GM12864 (cell line): ENCODE results near the gene SCO1.

Source experiments
- DNase-seq: peaks from one replicate; pipeline ENCODE4 v3.0.0-alpha.2; 2011; ENCODE audit warnings: low read depth
- H3K4me3 ChIP-seq: 2 replicates; pipeline ENCODE4 v1.5.1; 2011; ENCODE audit warnings: mild to moderate bottlenecking, low read depth, low read length, control low read depth
- CTCF ChIP-seq: IDR thresholded peaks from 2 replicates; pipeline ENCODE4 v1.5.1; 2011; ENCODE audit warnings: low read depth, mild to moderate bottlenecking, moderate library complexity, low read length, control low read depth, inconsistent platforms; ENCODE audit errors: missing control alignments

The SCO1 gene

GRCh38 chr17:10653987-10654386 lies 43.3 kb downstream of the SCO1 start:
- TF ChIP-seq CTCF, result no peak
- no peak overlapping the region for H3K4me3 ChIP-seq
- DNase-seq, result no peak

GRCh38 chr17:10652984-10653659 lies 44.2 kb downstream of the SCO1 start:
- no peak overlapping the region for H3K4me3 ChIP-seq
- DNase-seq, result no peak
- TF ChIP-seq CTCF, result no peak

- TF ChIP-seq CTCF, result no peak
- DNase-seq, result no peak
- no peak overlapping the region for H3K4me3 ChIP-seq
Measured at GRCh38 chr17:10651927-10652326, 45.4 kb downstream of the SCO1 start.

GRCh38 chr17:10649602-10650001 lies 47.7 kb downstream of the SCO1 start:
- no peak for DNase-seq
- no peak overlapping the region for H3K4me3 ChIP-seq
- TF ChIP-seq CTCF, result no peak

GRCh38 chr17:10648956-10649355 lies 48.4 kb downstream of the SCO1 start:
- no peak overlapping the region for H3K4me3 ChIP-seq
- TF ChIP-seq CTCF, result no peak
- no peak for DNase-seq

- no peak for DNase-seq
- no peak for TF ChIP-seq CTCF
Measured at GRCh38 chr17:10648381-10648780, 49.0 kb downstream of the SCO1 start.

GRCh38 chr17:10646392-10646990 lies 50.8 kb downstream of the SCO1 start:
- peak; percentile 90 for TF ChIP-seq CTCF
- DNase-seq, result no peak
- H3K4me3 ChIP-seq, result no peak overlapping the region

More at GRCh38 chr17:10648381-10648780, 49.0 kb downstream of the SCO1 start:
- no peak overlapping the region for H3K4me3 ChIP-seq
